ENCODE results near the gene IL17RD.

IL17RD gene

GRCh38 chr3:57164657-57165573, at the start of gene IL17RD:
Gene IL17RD (minus strand): TSS chr3:57165353. CDS start chr3:57165286, 67 bp downstream.
- no peak for DNase-seq (ENCODE audit: low read depth)

GRCh38 chr3:57206423-57206822, 41.3 kb upstream of the IL17RD start:
- DNase-seq (ENCODE audit: low read depth) = no peak

- no peak for DNase-seq (ENCODE audit: low read depth)
Measured at GRCh38 chr3:57199895-57200297, 34.7 kb upstream of the IL17RD start, which contains the start of gene HESX1. Gene HESX1 (minus strand): TSS chr3:57199978. CDS start chr3:57199918, 60 bp downstream.

GRCh38 chr3:57194641-57195040, 29.5 kb upstream of the IL17RD start:
- DNase-seq (ENCODE audit: low read depth) = no peak

GRCh38 chr3:57192028-57192427, 26.9 kb upstream of the IL17RD start:
- DNase-seq (ENCODE audit: low read depth) = no peak

- DNase-seq (ENCODE audit: low read depth) = no peak
Measured at GRCh38 chr3:57184526-57184925, 19.4 kb upstream of the IL17RD start.

GRCh38 chr3:57179580-57180410, 14.6 kb upstream of the IL17RD start:
- no peak for DNase-seq (ENCODE audit: low read depth)

GRCh38 chr3:57176045-57176444, 10.9 kb upstream of the IL17RD start:
- no peak for DNase-seq (ENCODE audit: low read depth)

- DNase-seq (ENCODE audit: low read depth) = no peak
Measured at GRCh38 chr3:57173687-57174086, 8.5 kb upstream of the IL17RD start.

GRCh38 chr3:57170946-57171345, 5.8 kb upstream of the IL17RD start:
- DNase-seq (ENCODE audit: low read depth) = no peak

GRCh38 chr3:57169872-57170623, 4.9 kb upstream of the IL17RD start:
- DNase-seq (ENCODE audit: low read depth) = no peak

- no peak for DNase-seq (ENCODE audit: low read depth)
Measured at GRCh38 chr3:57169108-57169507, 4.0 kb upstream of the IL17RD start.

- DNase-seq (ENCODE audit: low read depth) = no peak
Measured at GRCh38 chr3:57168151-57168550, 3.0 kb upstream of the IL17RD start.

GRCh38 chr3:57166660-57167059, 1.5 kb upstream of the IL17RD start:
- DNase-seq (ENCODE audit: low read depth) = no peak

- DNase-seq (ENCODE audit: low read depth) = no peak
Measured at GRCh38 chr3:57165641-57166040, 488 bp upstream of the IL17RD start.

- DNase-seq (ENCODE audit: low read depth) = no peak
Measured at GRCh38 chr3:57164217-57164656, 916 bp downstream of the IL17RD start.

- DNase-seq (ENCODE audit: low read depth) = no peak
Measured at GRCh38 chr3:57163751-57164150, 1.4 kb downstream of the IL17RD start.

GRCh38 chr3:57161915-57162314, 3.2 kb downstream of the IL17RD start:
- no peak for DNase-seq (ENCODE audit: low read depth)

- no peak for DNase-seq (ENCODE audit: low read depth)
Measured at GRCh38 chr3:57160765-57161538, 4.2 kb downstream of the IL17RD start.

GRCh38 chr3:57160076-57160764, 4.9 kb downstream of the IL17RD start:
- no peak for DNase-seq (ENCODE audit: low read depth)

Data from non-pigmented ciliary epithelial cell (primary cell).